GM23248 (cell line): ENCODE measurements around the gene GPC3.

ENCODE experiments used
- EZH2 ChIP-seq: fragments of 200-600 bp; sonication (generic); IDR thresholded peaks from 2 replicates; pipeline ENCODE4 v1.6.1; 2018; ENCODE audit warnings: antibody characterized with exemption, mild to moderate bottlenecking; ENCODE audit not compliant: insufficient read depth, poor library complexity, severe bottlenecking
- EZH2phosphoT487 ChIP-seq: fragments of 200-600 bp; sonication (generic); IDR thresholded peaks from 2 replicates; pipeline ENCODE4 v1.6.1; 2018; ENCODE audit warnings: antibody characterized with exemption, moderate library complexity, mild to moderate bottlenecking, low read depth; ENCODE audit not compliant: insufficient read depth

GRCh38 chrX:133636009-133636408 lies 349.4 kb downstream of the GPC3 start:
- no peak for TF ChIP-seq EZH2phosphoT487
- TF ChIP-seq EZH2, result no peak
